MG63 (cell line): Measurements from ENCODE around the gene PCSK1N. TPM values are rescaled to one million over a fixed set of nuclear protein-coding genes. Genes with fewer than 3 reads are reported as not detected.
"Not testable (repeated sequence)": the region's sequence is repeated elsewhere in the genome, so short reads cannot be mapped to it uniquely, and the experiment has no call there.

Source experiments
- DNase-seq: peaks from one replicate; pipeline ENCODE4 v3.0.0-alpha.2; 2020
- H3K27me3 ChIP-seq: fragments of 250-450 bp; sonication (Bioruptor Pico); 2 replicates; pipeline ENCODE4 v1.5.1; 2020; ENCODE audit warnings: mild to moderate bottlenecking, moderate library complexity
- H3K36me3 ChIP-seq: fragments of 250-450 bp; sonication (Bioruptor Pico); 2 replicates; pipeline ENCODE4 v1.5.1; 2020; ENCODE audit warnings: mild to moderate bottlenecking, moderate library complexity
- H3K4me3 ChIP-seq: fragments of 250-450 bp; sonication (Bioruptor Pico); 2 replicates; pipeline ENCODE4 v1.5.1; 2020; ENCODE audit warnings: mild to moderate bottlenecking, moderate library complexity
- H3K9me3 ChIP-seq: fragments of 250-450 bp; sonication (Bioruptor Pico); 2 replicates; pipeline ENCODE4 v1.5.1; 2020; ENCODE audit warnings: mild to moderate bottlenecking, moderate library complexity
- total RNA-seq: library from RNA; depleted of rRNA; stranded (reverse); fragments of >200 nt; shearing (Covaris generic); gene quantifications from 2 replicates; pipeline ENCODE4 v1.2.3, GENCODE V29; 2014; ENCODE audit warnings: low replicate concordance

Gene PCSK1N
- total RNA-seq, 1 experiment from 2014 or later: 0.72 TPM

GRCh38 chrX:48827654-48827968 is 7.8 kb downstream of the PCSK1N start:
- Histone ChIP-seq H3K9me3 (no peaks in the 10 kb centered on the region), H3K27me3 (no peaks in the 10 kb centered on the region), H3K36me3 (no peaks in the 10 kb centered on the region), H3K4me3 (no peak overlapping the region)
- DNase-seq: no peak

- Histone ChIP-seq H3K27me3 (no peaks in the 10 kb centered on the region), H3K36me3 (no peaks in the 10 kb centered on the region), H3K9me3 (no peaks in the 10 kb centered on the region), H3K4me3 (no peak overlapping the region)
- no peak for DNase-seq
Observed at GRCh38 chrX:48826876-48827653, 8.3 kb downstream of the PCSK1N start.

- H3K4me3 ChIP-seq: no peak within 1 kb of the TSS
- H3K27me3 ChIP-seq: no peaks in the 10 kb centered on the region
- no peak for DNase-seq
- H3K9me3 ChIP-seq: no peaks in the 10 kb centered on the region
- H3K36me3 ChIP-seq: no peaks in the 10 kb centered on the region
Observed at GRCh38 chrX:48826135-48826875, 9.1 kb downstream of the PCSK1N start, which contains the start of gene ERAS. ERAS (plus strand) TSS chrX:48826513; CDS start chrX:48829124, 2,611 bp downstream.

GRCh38 chrX:48824066-48824465 is 11.3 kb downstream of the PCSK1N start:
- Histone ChIP-seq H3K36me3 (no peaks in the 10 kb centered on the region), H3K4me3 (no peak overlapping the region), H3K27me3 (no peaks in the 10 kb centered on the region), H3K9me3 (no peaks in the 10 kb centered on the region)
- no peak for DNase-seq

DNA sequence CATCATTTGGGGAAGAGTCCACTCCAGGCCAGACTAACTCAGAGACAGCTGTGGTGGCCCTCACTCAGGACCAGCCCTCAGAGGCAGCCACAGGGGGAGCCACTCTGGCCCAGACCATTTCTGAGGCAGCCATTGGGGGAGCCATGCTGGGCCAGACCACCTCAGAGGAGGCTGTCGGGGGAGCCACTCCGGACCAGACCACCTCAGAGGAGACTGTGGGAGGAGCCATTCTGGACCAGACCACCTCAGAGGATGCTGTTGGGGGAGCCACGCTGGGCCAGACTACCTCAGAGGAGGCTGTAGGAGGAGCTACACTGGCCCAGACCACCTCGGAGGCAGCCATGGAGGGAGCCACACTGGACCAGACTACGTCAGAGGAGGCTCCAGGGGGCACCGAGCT is 12.4 kb downstream of the PCSK1N start:
- Histone ChIP-seq H3K27me3 (no peaks in the 10 kb centered on the region), H3K36me3 (no peaks in the 10 kb centered on the region), H3K4me3 (no peak overlapping the region), H3K9me3 (no peaks in the 10 kb centered on the region)
- no peak for DNase-seq

DNA sequence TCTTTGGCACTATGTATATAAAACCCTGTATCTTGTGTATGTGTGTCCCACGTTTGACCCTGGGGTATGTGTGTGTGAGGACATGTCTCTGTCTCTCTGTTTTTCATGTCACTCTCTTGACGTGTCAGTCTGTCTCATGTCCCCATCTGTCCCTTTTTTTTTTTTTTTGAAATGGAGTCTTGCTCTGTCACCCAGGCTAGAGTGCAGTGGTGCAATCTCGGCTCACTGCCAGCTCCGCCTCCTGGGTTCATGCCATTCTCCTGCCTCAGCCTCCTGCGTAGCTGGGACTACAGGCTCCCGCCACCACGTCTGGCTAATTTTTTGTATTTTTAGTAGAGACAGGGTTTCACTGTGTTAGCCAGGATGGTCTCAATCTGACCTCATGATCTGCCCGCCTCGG is 16.0 kb downstream of the PCSK1N start:
- DNase-seq, H3K36me3 ChIP-seq, H3K9me3 ChIP-seq, H3K27me3 ChIP-seq, H3K4me3 ChIP-seq: not testable (repeated sequence)

- H3K27me3 ChIP-seq: no peaks in the 10 kb centered on the region
- DNase-seq: no peak
- H3K4me3 ChIP-seq: no peak overlapping the region
Observed at GRCh38 chrX:48818866-48819265, 16.5 kb downstream of the PCSK1N start.

DNA sequence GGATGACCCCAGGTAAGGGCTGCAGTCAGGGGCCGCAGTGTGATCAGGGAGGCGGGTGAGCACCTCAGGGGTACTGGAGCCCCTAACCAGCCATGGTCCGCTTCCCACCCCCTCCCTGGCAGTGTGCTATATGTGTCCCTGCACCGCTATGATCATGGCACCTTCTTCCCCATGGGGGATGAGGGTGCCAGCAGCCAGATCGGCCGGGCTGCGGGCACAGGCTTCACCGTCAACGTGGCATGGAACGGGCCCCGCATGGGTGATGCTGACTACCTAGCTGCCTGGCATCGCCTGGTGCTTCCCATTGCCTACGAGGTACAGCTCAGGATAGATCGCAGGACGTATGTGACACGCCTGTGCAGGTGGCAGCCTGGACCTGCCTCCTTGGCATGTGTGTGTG is 17.3 kb downstream of the PCSK1N start:
- Histone ChIP-seq H3K27me3 (no peaks in the 10 kb centered on the region), H3K9me3 (no peaks in the 10 kb centered on the region), H3K36me3 (no peaks in the 10 kb centered on the region), H3K4me3 (no peak overlapping the region)
- DNase-seq: no peak

More at GRCh38 chrX:48818866-48819265, 16.5 kb downstream of the PCSK1N start:
- H3K9me3 ChIP-seq: no peaks in the 10 kb centered on the region
- no peaks in the 10 kb centered on the region for H3K36me3 ChIP-seq

DNA sequence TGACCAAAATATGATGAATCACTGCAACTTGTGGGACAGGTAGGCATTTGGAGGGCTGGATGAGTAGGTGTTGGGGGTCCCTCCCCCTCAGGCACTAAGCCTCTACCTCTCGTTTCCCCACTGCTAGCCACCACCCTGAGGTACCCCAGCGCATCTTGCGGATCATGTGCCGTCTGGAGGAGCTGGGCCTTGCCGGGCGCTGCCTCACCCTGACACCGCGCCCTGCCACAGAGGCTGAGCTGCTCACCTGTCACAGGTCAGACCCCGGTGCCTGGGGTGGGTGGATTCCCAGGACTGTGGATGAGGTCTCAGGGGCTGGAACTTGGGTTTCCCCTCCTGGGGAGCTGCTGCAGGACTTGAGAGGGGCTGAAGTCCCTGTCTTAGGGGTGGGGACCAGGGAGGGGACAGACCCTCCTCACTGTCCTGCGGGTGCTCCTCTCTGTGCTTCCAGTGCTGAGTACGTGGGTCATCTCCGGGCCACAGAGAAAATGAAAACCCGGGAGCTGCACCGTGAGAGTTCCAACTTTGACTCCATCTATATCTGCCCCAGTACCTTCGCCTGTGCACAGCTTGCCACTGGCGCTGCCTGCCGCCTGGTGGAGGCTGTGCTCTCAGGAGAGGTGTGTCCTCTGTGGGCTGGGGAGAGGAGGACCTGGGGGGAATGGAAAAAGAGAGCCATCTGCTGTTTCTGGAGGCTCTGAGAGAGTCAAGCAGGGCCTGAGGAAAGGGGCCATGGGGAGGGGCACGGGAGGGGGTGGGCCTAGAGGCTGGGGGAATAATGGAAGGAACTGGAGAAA is 19.2 kb downstream of the PCSK1N start:
- Histone ChIP-seq H3K36me3 (no peaks in the 10 kb centered on the region), H3K9me3 (no peaks in the 10 kb centered on the region), H3K4me3 (no peak overlapping the region), H3K27me3 (no peaks in the 10 kb centered on the region)
- DNase-seq: no peak

- no peak for DNase-seq
- H3K9me3 ChIP-seq: no peaks in the 10 kb centered on the region
Observed at GRCh38 chrX:48815266-48815665, 20.1 kb downstream of the PCSK1N start.

DNA sequence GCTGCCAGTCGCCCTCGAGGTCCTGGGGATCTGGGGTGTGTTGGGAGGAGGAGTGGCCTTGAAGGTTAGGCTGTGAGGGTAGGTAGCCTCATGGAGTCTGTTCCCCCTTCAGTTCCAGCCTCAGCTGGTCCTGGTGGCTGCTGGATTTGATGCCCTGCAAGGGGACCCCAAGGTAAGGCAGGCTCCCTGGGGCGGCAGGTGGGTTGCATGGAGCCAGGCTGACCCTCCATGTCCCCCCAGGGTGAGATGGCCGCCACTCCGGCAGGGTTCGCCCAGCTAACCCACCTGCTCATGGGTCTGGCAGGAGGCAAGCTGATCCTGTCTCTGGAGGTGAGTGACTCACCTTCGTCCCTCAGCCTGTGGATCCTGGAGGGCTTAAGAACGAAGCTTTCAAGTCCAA is 20.7 kb downstream of the PCSK1N start:
- H3K36me3 ChIP-seq: no peaks in the 10 kb centered on the region

More at GRCh38 chrX:48815266-48815665, 20.1 kb downstream of the PCSK1N start:
- Histone ChIP-seq H3K4me3 (no peak overlapping the region), H3K36me3 (no peaks in the 10 kb centered on the region), H3K27me3 (no peaks in the 10 kb centered on the region)

DNA sequence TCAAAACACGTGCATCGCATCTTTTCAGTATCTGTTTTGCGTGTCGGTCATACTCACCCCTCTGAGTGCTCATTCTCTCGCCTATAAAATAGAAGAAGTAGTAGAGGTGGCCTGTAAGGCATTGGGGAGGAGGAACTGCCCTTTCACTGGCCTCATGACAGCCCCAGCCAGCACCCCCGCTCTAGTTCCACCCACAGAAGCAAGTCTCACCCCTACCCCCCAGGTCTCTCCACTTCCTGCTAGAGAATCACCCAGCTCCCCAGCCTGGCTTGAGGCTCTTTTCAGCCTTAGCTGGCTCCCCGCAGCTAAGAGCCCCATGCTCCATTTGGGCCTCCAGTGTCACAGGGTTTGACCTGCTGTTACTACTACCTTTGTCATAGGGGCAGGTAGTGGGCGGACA is 21.8 kb downstream of the PCSK1N start:
- DNase-seq: no peak
- Histone ChIP-seq H3K27me3 (no peaks in the 10 kb centered on the region), H3K36me3 (no peaks in the 10 kb centered on the region), H3K9me3 (no peaks in the 10 kb centered on the region), H3K4me3 (no peak overlapping the region)

More for the DNA sequence above, 20.7 kb downstream of the PCSK1N start:
- Histone ChIP-seq H3K27me3 (no peaks in the 10 kb centered on the region), H3K9me3 (no peaks in the 10 kb centered on the region), H3K4me3 (no peak overlapping the region)
- DNase-seq: no peak

GRCh38 chrX:48806081-48806480 is 29.3 kb downstream of the PCSK1N start:
- no peak for DNase-seq
- Histone ChIP-seq H3K36me3 (no peaks in the 10 kb centered on the region), H3K27me3 (no peaks in the 10 kb centered on the region), H3K9me3 (no peaks in the 10 kb centered on the region), H3K4me3 (no peak overlapping the region)

GRCh38 chrX:48802905-48803200 is 32.6 kb downstream of the PCSK1N start:
- no peaks in the 10 kb centered on the region for H3K27me3 ChIP-seq
- no peak for DNase-seq
- H3K36me3 ChIP-seq: no peaks in the 10 kb centered on the region
- H3K9me3 ChIP-seq: no peaks in the 10 kb centered on the region
- peak overlapping the region; percentile 77 for H3K4me3 ChIP-seq

DNA sequence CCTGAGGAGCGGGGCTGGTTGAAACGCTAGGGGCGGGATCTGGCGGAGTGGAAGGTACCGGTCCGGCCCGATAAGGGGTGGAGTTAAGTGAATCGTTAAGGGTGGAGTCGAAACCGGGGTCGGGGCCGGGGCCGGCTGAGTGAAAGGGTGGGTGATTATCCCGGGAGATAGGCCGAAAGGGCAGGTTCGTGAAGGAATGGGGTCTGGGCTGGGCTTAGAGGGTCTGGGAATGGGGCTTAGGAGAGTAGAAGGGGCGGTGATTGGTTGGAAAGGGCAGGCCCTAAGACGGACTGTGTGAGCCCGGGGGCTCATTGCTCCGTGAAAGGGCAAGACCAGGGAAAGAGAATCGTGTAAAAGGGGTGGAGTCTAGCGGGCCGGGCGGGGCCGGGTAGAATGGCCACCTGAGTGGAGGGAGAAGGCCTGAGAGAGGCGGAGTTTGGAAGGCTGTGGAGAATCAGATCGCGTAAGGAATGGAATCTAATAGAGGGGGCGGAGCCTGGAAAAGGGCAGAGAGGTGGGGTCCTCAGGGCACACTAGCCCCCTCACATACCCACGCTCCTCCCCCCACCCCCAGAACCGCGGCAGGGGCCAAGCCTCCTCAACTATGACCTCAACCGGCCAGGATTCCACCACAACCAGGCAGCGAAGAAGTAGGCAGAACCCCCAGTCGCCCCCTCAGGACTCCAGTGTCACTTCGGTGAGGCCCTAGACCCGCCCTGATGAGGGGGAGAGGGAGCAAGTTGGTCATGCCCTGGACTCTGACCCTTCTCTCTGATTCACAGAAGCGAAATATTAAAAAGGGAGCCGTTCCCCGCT is 33.1 kb downstream of the PCSK1N start:
- Histone ChIP-seq H3K4me3 (peak overlapping the region; percentile 77), H3K36me3 (no peaks in the 10 kb centered on the region), H3K27me3 (no peaks in the 10 kb centered on the region), H3K9me3 (no peaks in the 10 kb centered on the region)
- peak; percentile 85 for DNase-seq

GRCh38 chrX:48801280-48802088 is 33.9 kb downstream of the PCSK1N start, which contains the start of gene HDAC6:
HDAC6 (plus strand) TSS chrX:48802067; CDS start chrX:48802693, 626 bp downstream.
- Histone ChIP-seq H3K4me3 (peak within 1 kb of the TSS; percentile 97), H3K9me3 (no peaks in the 10 kb centered on the region), H3K36me3 (no peaks in the 10 kb centered on the region), H3K27me3 (no peaks in the 10 kb centered on the region)
- DNase-seq: peak; percentile 96
